HepG2 (cell line): ENCODE data around the gene NUP153.
"Not testable (repeated sequence)": the region's sequence is repeated elsewhere in the genome, so short reads cannot be mapped to it uniquely, and the experiment has no call there.

Experiments used
- CREM ChIP-seq, 2 experiments: sonication (generic) in 1 of 2; formaldehyde crosslinking in 1 of 2; IDR thresholded peaks; 2 replicates each; pipeline versions ENCODE4 v1.4.0 to v1.6.1; 2016 to 2020; ENCODE audit warnings: antibody characterized with exemption in 1 of 2, mild to moderate bottlenecking in 1 of 2, missing genetic modification reagents in 1 of 2
- CTCF ChIP-seq: sonication (generic); formaldehyde crosslinking; IDR thresholded peaks from 2 replicates; pipeline ENCODE4 v1.5.0; 2020; ENCODE audit warnings: mild to moderate bottlenecking, missing genetic modification reagents, moderate library complexity
- EP300 ChIP-seq, 3 experiments: sonication (generic) in 1 of 3; formaldehyde crosslinking in 1 of 3; IDR thresholded peaks; 2 replicates each; pipeline versions ENCODE4 v1.5.1 to v1.6.1; 2011 to 2020; ENCODE audit warnings: low read depth in 2 of 3, low read length in 2 of 3, borderline replicate concordance in 1 of 3, improper control_type of control experiment in 1 of 3, mild to moderate bottlenecking in 1 of 3, missing genetic modification reagents in 1 of 3, moderate library complexity in 1 of 3
- IRF9 ChIP-seq: sonication (generic); formaldehyde crosslinking; IDR thresholded peaks from 2 replicates; pipeline ENCODE4 v1.8.0; 2022; ENCODE audit warnings: missing genetic modification reagents, mild to moderate bottlenecking, borderline replicate concordance
- MNT ChIP-seq: fragments of 450-650 bp; IDR thresholded peaks from 2 replicates; pipeline ENCODE4 v1.6.1; 2016
- SP2 ChIP-seq: sonication (generic); formaldehyde crosslinking; IDR thresholded peaks from 2 replicates; pipeline ENCODE4 v1.5.1; 2020; ENCODE audit warnings: mild to moderate bottlenecking, missing genetic modification reagents
- ZKSCAN1 ChIP-seq: fragments of 150-350 bp; IDR thresholded peaks from 2 replicates; pipeline ENCODE4 v1.6.1; 2014; ENCODE audit warnings: low read length

- not testable (repeated sequence) for TF ChIP-seq CREM (IDR thresholded peaks at IDR 0.05); CREM (CRISPR knock-in tag; IDR thresholded peaks at IDR 0.05); SP2 (CRISPR knock-in tag); MNT; ZKSCAN1; CTCF (CRISPR knock-in tag); IRF9 (CRISPR knock-in tag); EP300 (IDR thresholded peaks at IDR 0.05; ENCODE audit: low read depth in 2 of 2, low read length in 2 of 2); EP300 (CRISPR knock-in tag; IDR thresholded peaks at IDR 0.05; ENCODE audit: borderline replicate concordance)
Observed at GRCh38 chr6:17581282-17581681, 125.4 kb downstream of the NUP153 start.
